ENCODE measurements around the gene DNAJC30. TPM values are rescaled to one million over a fixed set of nuclear protein-coding genes. Genes with fewer than 3 reads are reported as not detected.

Gene DNAJC30
- total and polyA plus RNA-seq, 2 of the 8 experiments (the other 6 are each of a cell fraction or from before 2014, with no cell fraction given), result 6.1 to 6.3 TPM

GRCh38 chr7:73698410-73698809, 15.2 kb upstream of the DNAJC30 start:
- POLR2A ChIA-PET (ENCODE audit: partially characterized antibody), result interaction anchor here (0.7 to 3.0 kb wide), 4 partner anchors 11 to 77 kb away, joined by 3 to 31 read pairs (median 4); partner anchors contain the start of genes BUD23 and DNAJC30
- Histone ChIP-seq H2AK5ac (ENCODE audit: low read depth, low read length) (no peak overlapping the region), H4K8ac (ENCODE audit: extremely low read depth, insufficient read depth, low read length) (no peak overlapping the region), H3K56ac (replicated peaks; ENCODE audit: insufficient read length, low read depth, low read length) (no peak overlapping the region), H3K23me2 (ENCODE audit: low read depth, low read length) (peaks cover under 1% of the 10 kb centered on the region; the same call in 1 of the 2 replicates), H3K9ac (replicated peaks in 1 of 4; ENCODE audit: extremely low read depth in 1 of 4, low read depth in 3 of 4, low read length in 3 of 4) (no peak overlapping the region), H3K4me2 (ENCODE audit: insufficient read depth in 1 of 2, low read depth in 2 of 2, low read length in 2 of 2) (no peak overlapping the region), H3K9me3 (ENCODE audit: insufficient read depth in 2 of 2, low read depth in 1 of 2, low read length in 1 of 2) (no peaks in the 10 kb centered on the region), H4K20me1 (replicated peaks in 1 of 2; ENCODE audit: control insufficient read depth in 1 of 2, insufficient read depth in 2 of 2, low read length in 2 of 2) (peaks cover 4 to 16% of the 10 kb centered on the region in 2 experiments), H3K79me2 (ENCODE audit: control insufficient read depth in 1 of 2, insufficient read depth in 2 of 2, low read length in 2 of 2) (no peaks in the 10 kb centered on the region), H3K27me3 (replicated peaks in 1 of 4; ENCODE audit: control insufficient read depth in 3 of 4, extremely low read depth in 1 of 4, insufficient read depth in 3 of 4, low read length in 3 of 4) (no peaks in the 10 kb centered on the region), H3K4me1 (replicated peaks in 1 of 4; ENCODE audit: control insufficient read depth in 3 of 4, insufficient read depth in 4 of 4, low read length in 3 of 4) (peaks cover 0 to 8% (median 5%) of the 10 kb centered on the region in 4 experiments; a peak in 6 of 7 replicates), H3K18ac (ENCODE audit: extremely low read depth, low read length) (no peak overlapping the region), H2BK120ac (replicated peaks; ENCODE audit: low read depth, low read length) (no peak overlapping the region), H3K79me1 (ENCODE audit: low read depth, low read length) (no peaks in the 10 kb centered on the region), H3K27ac (ENCODE audit: low read depth, low read length) (no peak overlapping the region), H2BK5ac (ENCODE audit: low read depth, low read length) (no peak overlapping the region), H4K5ac (ENCODE audit: insufficient read length, low read depth, low read length) (no peak overlapping the region), H2BK15ac (ENCODE audit: low read length) (no peak overlapping the region), H3K4me3 (ENCODE audit: extremely low read depth in 1 of 4, insufficient read depth in 2 of 4, low read depth in 3 of 4, low read length in 4 of 4) (no peak overlapping the region), H4K91ac (replicated peaks; ENCODE audit: insufficient read length, low read length) (no peak overlapping the region), H3K23ac (ENCODE audit: insufficient read length) (no peak overlapping the region), H2BK20ac (ENCODE audit: low read length) (no peak overlapping the region), H3K36me3 (ENCODE audit: control insufficient read depth in 2 of 4, insufficient read depth in 4 of 4, low read length in 3 of 4) (peaks cover 14 to 39% (median 20%) of the 10 kb centered on the region in 4 experiments; a peak in 6 of 8 replicates), H3K14ac (ENCODE audit: insufficient read length) (no peak overlapping the region), H2AFZ (ENCODE audit: low read length) (no peak overlapping the region), H3K4ac (replicated peaks; ENCODE audit: insufficient read length, low read depth, low read length) (no peak overlapping the region), H2BK12ac (ENCODE audit: low read depth, low read length) (no peak overlapping the region)
- CTCF ChIA-PET (ENCODE audit: partially characterized antibody), result interaction anchor here (0.6 to 3.0 kb wide), 12 partner anchors 9 to 97 kb away, joined by 3 to 18 read pairs (median 5); no protein-coding TSS in a partner anchor
- no peak for FAIRE-seq
- DNase-seq (ENCODE audit: low read depth in 1 of 2, low spot score in 2 of 2), result no peak
- whole genome bisulfite sequencing, 2 experiments (ENCODE audit: extremely low coverage in 1 of 2, insufficient coverage in 1 of 2, insufficient read length in 1 of 2, insufficient replicate concordance in 2 of 2, low coverage in 1 of 2, low lambda C conversion rate in 2 of 2, missing lambda C conversion rate in 1 of 2), result 80% methylated on average over 7 of the region's 7 CpGs; no CpG with 5 or more reads in 1 of the 2 experiments
- TF ChIP-seq, protein P1, sequence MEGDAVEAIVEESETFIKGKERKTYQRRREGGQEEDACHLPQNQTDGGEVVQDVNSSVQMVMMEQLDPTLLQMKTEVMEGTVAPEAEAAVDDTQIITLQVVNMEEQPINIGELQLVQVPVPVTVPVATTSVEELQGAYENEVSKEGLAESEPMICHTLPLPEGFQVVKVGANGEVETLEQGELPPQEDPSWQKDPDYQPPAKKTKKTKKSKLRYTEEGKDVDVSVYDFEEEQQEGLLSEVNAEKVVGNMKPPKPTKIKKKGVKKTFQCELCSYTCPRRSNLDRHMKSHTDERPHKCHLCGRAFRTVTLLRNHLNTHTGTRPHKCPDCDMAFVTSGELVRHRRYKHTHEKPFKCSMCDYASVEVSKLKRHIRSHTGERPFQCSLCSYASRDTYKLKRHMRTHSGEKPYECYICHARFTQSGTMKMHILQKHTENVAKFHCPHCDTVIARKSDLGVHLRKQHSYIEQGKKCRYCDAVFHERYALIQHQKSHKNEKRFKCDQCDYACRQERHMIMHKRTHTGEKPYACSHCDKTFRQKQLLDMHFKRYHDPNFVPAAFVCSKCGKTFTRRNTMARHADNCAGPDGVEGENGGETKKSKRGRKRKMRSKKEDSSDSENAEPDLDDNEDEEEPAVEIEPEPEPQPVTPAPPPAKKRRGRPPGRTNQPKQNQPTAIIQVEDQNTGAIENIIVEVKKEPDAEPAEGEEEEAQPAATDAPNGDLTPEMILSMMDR (IDR thresholded peaks at IDR 0.05; ENCODE audit: control extremely low read depth in 1 of 3, insufficient read depth in 1 of 3, low read depth in 1 of 3, low read length in 3 of 3), result no peak
- TF ChIP-seq CHD2 (IDR thresholded peaks at IDR 0.05; ENCODE audit: low read length), result no peak
- no peak for TF ChIP-seq SUZ12 (IDR thresholded peaks at IDR 0.05; ENCODE audit: low read length)
